Omental fat pad (tissue), 4 donors: ENCODE measurements around the gene AFM. TPM values are rescaled to one million over a fixed set of nuclear protein-coding genes. Genes with fewer than 3 reads are reported as not detected.

ENCODE experiments used
- ATAC-seq: fragments of 150-250 bp; one replicate; pipeline ENCODE4 v1.9.1; 2016; ENCODE audit warnings: mild to moderate bottlenecking, moderate library complexity; ENCODE audit not compliant: low FRiP score
- DNase-seq: peaks from one replicate; pipeline ENCODE4 v3.0.0-alpha.2; 2019; ENCODE audit warnings: low spot score
- CTCF ChIP-seq, 3 donors: fragments of 450-650 bp; IDR thresholded peaks; one replicate each; pipeline ENCODE4 v1.5.1; 2016 to 2017; ENCODE audit warnings: antibody characterized with exemption in 3 of 3, mild to moderate bottlenecking in 3 of 3, moderate library complexity in 2 of 3
- total RNA-seq, 4 donors: library from RNA; depleted of rRNA; stranded (reverse); fragments of >200 nt; gene quantifications; one replicate each; pipeline ENCODE4 v1.1.0, GENCODE V29; 2016

The AFM gene
- total RNA-seq, 4 donors from 2014 or later = not detected

GRCh38 chr4:73470728-73471127 is 10.8 kb upstream of the AFM start:
- no peak for DNase-seq
- TF ChIP-seq CTCF (IDR thresholded peaks at IDR 0.05) = no peak
- ATAC-seq = no peak

GRCh38 chr4:73477176-73477575 is 4.4 kb upstream of the AFM start:
- DNase-seq (no peak), ATAC-seq (no peak)
- TF ChIP-seq CTCF (IDR thresholded peaks at IDR 0.05) = no peak

- no peak for DNase-seq
- no peak for ATAC-seq
- no peak for TF ChIP-seq CTCF (IDR thresholded peaks at IDR 0.05)
Measured at GRCh38 chr4:73479323-73479722, 2.2 kb upstream of the AFM start.

GRCh38 chr4:73485085-73485484 is 3.5 kb downstream of the AFM start:
- ATAC-seq = no peak
- TF ChIP-seq CTCF (IDR thresholded peaks at IDR 0.05) = no peak
- DNase-seq = no peak

- no peak for DNase-seq
- no peak for TF ChIP-seq CTCF (IDR thresholded peaks at IDR 0.05)
- no peak for ATAC-seq
Measured at GRCh38 chr4:73485596-73485995, 4.1 kb downstream of the AFM start.

GRCh38 chr4:73486497-73486896 is 5.0 kb downstream of the AFM start:
- no peak for TF ChIP-seq CTCF (IDR thresholded peaks at IDR 0.05)
- DNase-seq = no peak
- ATAC-seq = no peak

GRCh38 chr4:73487233-73487632 is 5.7 kb downstream of the AFM start:
- no peak for DNase-seq
- ATAC-seq = no peak
- no peak for TF ChIP-seq CTCF (IDR thresholded peaks at IDR 0.05)
